Testis (tissue), 2 donors: ENCODE measurements around the gene SSRP1.

Source experiments
- POLR2A ChIP-seq: fragments of 450-650 bp; IDR thresholded peaks from one replicate; pipeline ENCODE4 v1.6.1; 2017; ENCODE audit warnings: antibody characterized with exemption, mild to moderate bottlenecking, moderate library complexity
- TF ChIP-seq, protein P1 (sequence below), 3 experiments: fragments of 450-650 bp in 2 of 3; fragments of 200-600 bp in 1 of 3; sonication (generic) in 1 of 3; IDR thresholded peaks; one replicate each; pipeline ENCODE4 v1.5.1; 2016 to 2019; ENCODE audit warnings: antibody characterized with exemption in 3 of 3, mild to moderate bottlenecking in 2 of 3, moderate library complexity in 1 of 3

DNA sequence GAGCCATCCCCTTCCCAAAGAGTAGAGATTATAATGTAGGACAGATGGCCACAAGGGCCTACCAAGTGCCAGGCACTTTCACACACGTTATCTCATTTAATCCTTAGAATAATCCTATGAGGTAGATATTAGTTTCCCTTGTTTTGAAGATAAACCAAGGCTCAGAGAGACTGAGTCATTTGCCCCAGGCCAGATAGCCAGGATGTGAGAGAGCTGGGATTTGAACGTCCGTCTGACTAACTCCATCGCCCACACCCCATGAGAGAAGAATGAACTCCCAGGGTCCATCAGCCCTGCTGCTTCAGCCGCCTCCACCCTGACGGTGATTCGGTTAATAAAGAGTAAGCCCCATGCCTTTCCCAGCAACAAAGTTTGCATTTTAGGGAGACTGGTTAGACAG lies 34.6 kb upstream of the SSRP1 start:
- TF ChIP-seq, protein P1, sequence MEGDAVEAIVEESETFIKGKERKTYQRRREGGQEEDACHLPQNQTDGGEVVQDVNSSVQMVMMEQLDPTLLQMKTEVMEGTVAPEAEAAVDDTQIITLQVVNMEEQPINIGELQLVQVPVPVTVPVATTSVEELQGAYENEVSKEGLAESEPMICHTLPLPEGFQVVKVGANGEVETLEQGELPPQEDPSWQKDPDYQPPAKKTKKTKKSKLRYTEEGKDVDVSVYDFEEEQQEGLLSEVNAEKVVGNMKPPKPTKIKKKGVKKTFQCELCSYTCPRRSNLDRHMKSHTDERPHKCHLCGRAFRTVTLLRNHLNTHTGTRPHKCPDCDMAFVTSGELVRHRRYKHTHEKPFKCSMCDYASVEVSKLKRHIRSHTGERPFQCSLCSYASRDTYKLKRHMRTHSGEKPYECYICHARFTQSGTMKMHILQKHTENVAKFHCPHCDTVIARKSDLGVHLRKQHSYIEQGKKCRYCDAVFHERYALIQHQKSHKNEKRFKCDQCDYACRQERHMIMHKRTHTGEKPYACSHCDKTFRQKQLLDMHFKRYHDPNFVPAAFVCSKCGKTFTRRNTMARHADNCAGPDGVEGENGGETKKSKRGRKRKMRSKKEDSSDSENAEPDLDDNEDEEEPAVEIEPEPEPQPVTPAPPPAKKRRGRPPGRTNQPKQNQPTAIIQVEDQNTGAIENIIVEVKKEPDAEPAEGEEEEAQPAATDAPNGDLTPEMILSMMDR (IDR thresholded peaks at IDR 0.05) = no peak
- TF ChIP-seq POLR2A = no peak
